Measurements from ENCODE around the gene IQSEC1. TPM values are rescaled to one million over a fixed set of nuclear protein-coding genes. Genes with fewer than 3 reads are reported as not detected.

IQSEC1 gene
- polyA plus RNA-seq, 3 donors, result 17.7 to 61.7 (median 30.3) TPM

GRCh38 chr3:12974334-12974733 is 98.9 kb downstream of the IQSEC1 start:
- no peak for DNase-seq
- no peak for TF ChIP-seq CTCF (IDR thresholded peaks at IDR 0.05)
- peaks cover 75% of the 10 kb centered on the region for H3K79me2 ChIP-seq (ENCODE audit: insufficient read depth, low read length)
- no peak overlapping the region for H3K9ac ChIP-seq (ENCODE audit: insufficient read depth, low read length, poor library complexity, severe bottlenecking)
- H4K20me1 ChIP-seq (ENCODE audit: insufficient read depth, low read length), result peaks cover 100% of the 10 kb centered on the region
- H3K4me2 ChIP-seq (replicated peaks; ENCODE audit: extremely low read depth, low read length, poor library complexity, severe bottlenecking), result no peak overlapping the region
- H3K27ac ChIP-seq (ENCODE audit: low read depth in 1 of 2, low read length in 2 of 2), result no peak overlapping the region
- Mint-ChIP-seq H3K27ac (no peak overlapping the region), H3K36me3 (peaks cover 81 to 93% of the 10 kb centered on the region in 2 donors), H3K27me3 (ENCODE audit: low read depth in 3 of 3) (peaks cover 3 to 4% (median 3%) of the 10 kb centered on the region in 3 donors), H3K9me3 (peaks cover 0 to 2% (median 0%) of the 10 kb centered on the region in 7 donors), H3K4me1 (peaks cover 18% of the 10 kb centered on the region), H3K4me3 (no peak overlapping the region)
- no peaks in the 10 kb centered on the region for H3K9me3 ChIP-seq (replicated peaks in 1 of 2; ENCODE audit: control insufficient read depth in 1 of 2, insufficient read depth in 1 of 2, low read length in 2 of 2)
- no peak overlapping the region for H2AFZ ChIP-seq (ENCODE audit: insufficient read depth, low read depth, low read length, poor library complexity, severe bottlenecking)
- 89% methylated on average over 3 of the region's 6 CpGs for WGBS (ENCODE audit: insufficient coverage)
- no peak overlapping the region for H3K4me3 ChIP-seq (replicated peaks in 1 of 3; ENCODE audit: low read depth in 2 of 3, low read length in 3 of 3)
- intact Hi-C loops (cut with micrococcal nuclease), result no loop called here
- no peaks in the 10 kb centered on the region for H3K27me3 ChIP-seq (ENCODE audit: control insufficient read depth in 2 of 2, insufficient read depth in 2 of 2, low read length in 2 of 2)
- peaks cover 30 to 99% of the 10 kb centered on the region in 2 donors for H3K36me3 ChIP-seq (replicated peaks in 1 of 2; ENCODE audit: control insufficient read depth in 1 of 2, insufficient read depth in 2 of 2, low read length in 2 of 2)
- H3K4me1 ChIP-seq (ENCODE audit: control insufficient read depth in 1 of 2, insufficient read depth in 2 of 2, low read length in 2 of 2), result no peaks in the 10 kb centered on the region

- H3K9me3 Mint-ChIP-seq, result peaks cover 0 to 2% (median 0%) of the 10 kb centered on the region in 7 donors
- intact Hi-C loops (cut with micrococcal nuclease), result no loop called here
- no peak overlapping the region for H3K27ac Mint-ChIP-seq
- peaks cover 81 to 93% of the 10 kb centered on the region in 2 donors for H3K36me3 Mint-ChIP-seq
- H3K9ac ChIP-seq (ENCODE audit: insufficient read depth, low read length, poor library complexity, severe bottlenecking), result no peak overlapping the region
- H3K4me1 ChIP-seq (ENCODE audit: control insufficient read depth in 1 of 2, insufficient read depth in 2 of 2, low read length in 2 of 2), result peaks cover 0 to under 1% of the 10 kb centered on the region in 2 donors
- no peak overlapping the region for H3K4me2 ChIP-seq (replicated peaks; ENCODE audit: extremely low read depth, low read length, poor library complexity, severe bottlenecking)
- peaks cover 2 to 4% (median 3%) of the 10 kb centered on the region in 3 donors for H3K27me3 Mint-ChIP-seq (ENCODE audit: low read depth in 3 of 3)
- DNase-seq, result no peak
- no peaks in the 10 kb centered on the region for H3K27me3 ChIP-seq (ENCODE audit: control insufficient read depth in 2 of 2, insufficient read depth in 2 of 2, low read length in 2 of 2)
- H4K20me1 ChIP-seq (ENCODE audit: insufficient read depth, low read length), result peaks cover 100% of the 10 kb centered on the region
- peaks cover 28 to 99% of the 10 kb centered on the region in 2 donors for H3K36me3 ChIP-seq (replicated peaks in 1 of 2; ENCODE audit: control insufficient read depth in 1 of 2, insufficient read depth in 2 of 2, low read length in 2 of 2)
- TF ChIP-seq CTCF (IDR thresholded peaks at IDR 0.05), result no peak
- no peak overlapping the region for H3K4me3 Mint-ChIP-seq
- peaks cover 23% of the 10 kb centered on the region for H3K4me1 Mint-ChIP-seq
- H3K4me3 ChIP-seq (replicated peaks in 1 of 3; ENCODE audit: low read depth in 2 of 3, low read length in 3 of 3), result no peak overlapping the region
- WGBS (ENCODE audit: insufficient coverage), result 34% methylated on average over 3 of the region's 6 CpGs
- no peak overlapping the region for H2AFZ ChIP-seq (ENCODE audit: insufficient read depth, low read depth, low read length, poor library complexity, severe bottlenecking)
- no peaks in the 10 kb centered on the region for H3K9me3 ChIP-seq (replicated peaks in 1 of 2; ENCODE audit: control insufficient read depth in 1 of 2, insufficient read depth in 1 of 2, low read length in 2 of 2)
- H3K27ac ChIP-seq (ENCODE audit: low read depth in 1 of 2, low read length in 2 of 2), result no peak overlapping the region
- peaks cover 70% of the 10 kb centered on the region for H3K79me2 ChIP-seq (ENCODE audit: insufficient read depth, low read length)
Observed at GRCh38 chr3:12973827-12974226, 99.4 kb downstream of the IQSEC1 start.
